Retina (tissue), 1 donor: ENCODE results near the gene CPA4.
A peak's percentile ranks its signal among the peaks of the same experiment; 100 is the strongest.

Experiments
- DNase-seq: peaks from one replicate; pipeline ENCODE4 v3.0.0-alpha.2; 2016

CPA4 gene

DNA sequence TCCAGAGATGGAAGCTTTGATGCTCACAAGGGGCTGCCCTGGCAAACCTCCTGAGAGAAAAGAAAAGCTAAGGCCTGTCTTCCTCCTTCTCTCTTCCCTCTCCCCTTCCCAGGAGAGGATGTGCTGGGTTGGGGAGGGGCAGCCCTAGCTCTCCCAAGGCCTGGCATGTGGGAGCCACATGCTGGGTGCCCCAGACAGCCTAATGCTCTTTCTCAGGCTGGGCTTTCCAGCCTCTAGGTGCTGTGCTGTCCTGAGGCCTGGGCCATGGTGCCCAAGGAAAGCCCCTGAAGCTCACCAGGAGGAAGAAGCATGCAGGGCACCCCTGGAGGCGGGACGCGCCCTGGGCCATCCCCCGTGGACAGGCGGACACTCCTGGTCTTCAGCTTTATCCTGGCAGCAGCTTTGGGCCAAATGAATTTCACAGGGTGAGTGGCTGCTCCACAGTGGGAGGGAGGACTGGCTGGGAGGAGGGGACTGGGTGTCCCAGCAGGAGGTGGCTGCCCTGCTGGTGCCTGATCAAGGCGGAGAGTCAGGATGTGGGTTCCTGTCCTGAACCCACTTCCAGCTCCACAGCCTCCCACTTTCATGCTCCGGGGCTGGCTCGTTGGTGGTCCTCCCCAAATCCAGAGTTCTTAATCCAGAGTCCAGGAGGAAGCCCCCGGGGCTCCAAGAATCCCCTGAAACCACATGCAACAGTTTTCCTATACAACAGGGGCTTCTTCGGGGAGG lies 53.4 kb downstream of the CPA4 start:
- peak; percentile 26 for DNase-seq

DNA sequence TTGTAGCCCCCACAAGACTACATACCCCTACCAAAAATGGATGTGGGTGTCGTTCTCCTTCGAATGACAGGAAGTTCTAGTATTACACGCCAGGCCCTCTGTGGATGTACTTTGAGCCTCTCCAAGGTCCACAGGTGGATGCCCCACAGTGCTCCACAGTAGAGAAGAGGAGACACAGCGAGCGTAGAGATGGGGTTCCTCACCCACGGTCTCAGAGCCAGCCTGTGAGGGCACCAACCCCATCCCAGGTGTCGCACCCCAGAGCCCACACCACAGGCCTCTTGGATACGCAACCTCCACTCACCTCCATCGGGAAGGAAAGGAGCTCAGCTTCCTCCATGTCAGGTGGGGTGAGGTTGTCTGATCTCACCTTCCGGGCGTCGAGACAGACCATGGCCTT lies 54.0 kb downstream of the CPA4 start:
- DNase-seq = no peak

DNA sequence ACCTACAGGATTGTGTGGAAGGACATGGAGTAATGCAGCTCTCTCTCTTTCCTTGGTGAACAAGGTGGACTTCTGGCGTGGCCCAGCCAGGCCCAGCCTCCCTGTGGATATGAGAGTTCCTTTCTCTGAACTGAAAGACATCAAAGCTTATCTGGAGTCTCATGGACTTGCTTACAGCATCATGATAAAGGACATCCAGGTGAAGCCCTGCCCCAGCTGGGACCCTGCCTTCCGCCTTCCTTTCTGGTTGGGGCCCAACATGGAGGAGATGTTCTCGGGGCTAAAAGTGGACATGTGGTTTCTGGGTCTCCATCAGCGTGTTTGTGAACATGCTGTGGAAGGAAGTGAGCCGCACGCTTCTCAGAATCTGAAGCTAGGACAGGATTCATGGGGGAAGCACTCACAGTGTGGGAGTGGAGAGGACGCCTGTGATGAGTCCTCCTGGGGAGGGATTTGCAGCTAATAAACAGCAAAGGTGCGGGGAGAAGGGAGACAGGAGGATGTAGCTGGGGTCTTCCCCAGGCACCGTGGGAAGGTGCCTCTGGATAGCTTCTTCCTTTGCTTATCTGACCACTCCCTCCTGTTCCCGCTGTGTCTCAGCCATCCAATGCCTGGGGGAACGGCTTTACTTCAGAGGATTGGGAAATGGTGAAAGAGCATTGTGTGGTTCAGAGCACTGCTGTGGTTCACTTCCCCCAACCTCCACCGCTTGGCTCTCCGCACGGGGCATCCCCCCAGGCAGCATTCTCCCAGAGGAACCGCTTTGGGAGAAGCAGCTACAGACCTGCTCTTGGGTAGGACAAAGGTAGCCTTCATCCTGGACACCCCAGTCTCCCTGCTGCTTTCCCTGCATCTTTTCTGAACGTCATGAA lies 57.2 kb downstream of the CPA4 start:
- peak; percentile 61 for DNase-seq

DNA sequence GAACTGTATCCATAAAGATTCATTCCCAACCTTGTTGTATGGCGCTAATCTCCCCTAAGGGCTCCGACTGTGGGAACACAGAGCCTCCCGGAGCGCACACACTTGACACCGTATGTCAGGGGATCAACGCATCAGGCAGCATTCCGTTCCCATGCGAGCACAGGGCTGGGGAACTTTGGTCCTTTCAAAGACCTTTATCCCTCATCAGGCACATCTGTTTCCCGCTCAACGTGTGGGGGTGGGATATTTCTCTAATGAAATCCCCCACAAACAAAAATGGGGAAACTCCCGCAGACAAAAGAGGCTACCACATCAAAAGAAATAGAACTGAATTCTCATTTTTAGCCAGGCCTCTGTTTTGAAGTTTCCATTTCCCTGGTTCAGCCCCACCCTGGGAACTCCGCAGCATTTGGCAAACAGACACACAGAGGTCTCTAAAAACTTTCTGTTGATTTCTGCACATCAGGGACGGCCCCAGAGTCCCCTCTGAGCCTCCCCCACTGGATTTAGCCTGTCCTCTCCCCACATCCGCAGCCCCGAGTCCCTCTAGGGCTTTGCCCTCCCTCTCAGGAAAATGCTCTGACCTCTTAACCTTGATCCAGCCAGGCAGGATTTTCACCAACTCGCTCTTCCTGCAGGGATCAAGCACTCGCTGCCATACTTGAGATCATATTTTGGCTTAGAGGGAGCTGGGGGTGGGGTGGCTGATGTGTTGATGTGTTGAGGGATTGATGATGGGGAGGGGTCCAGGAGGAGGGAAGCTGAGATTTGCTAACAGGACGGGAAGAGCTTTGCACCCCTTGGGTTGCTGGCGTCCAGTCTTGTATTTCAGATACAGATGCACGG lies 58.2 kb downstream of the CPA4 start:
- no peak for DNase-seq

DNA sequence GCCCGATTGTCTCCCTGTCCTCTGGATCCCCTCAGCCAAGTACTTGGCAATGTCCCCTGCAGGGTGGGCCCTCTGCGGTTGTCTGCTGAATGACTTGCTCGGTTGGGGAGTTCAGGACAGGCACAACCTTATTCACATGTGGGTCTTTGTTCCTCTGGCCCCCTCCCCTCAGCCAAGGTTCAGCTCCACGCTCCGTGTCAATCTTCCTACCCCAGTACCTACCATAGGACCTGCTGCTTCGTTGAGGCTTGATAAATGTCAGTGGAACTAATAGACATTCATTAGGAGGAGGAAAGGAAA lies 58.8 kb downstream of the CPA4 start:
- DNase-seq = peak; percentile 75

DNA sequence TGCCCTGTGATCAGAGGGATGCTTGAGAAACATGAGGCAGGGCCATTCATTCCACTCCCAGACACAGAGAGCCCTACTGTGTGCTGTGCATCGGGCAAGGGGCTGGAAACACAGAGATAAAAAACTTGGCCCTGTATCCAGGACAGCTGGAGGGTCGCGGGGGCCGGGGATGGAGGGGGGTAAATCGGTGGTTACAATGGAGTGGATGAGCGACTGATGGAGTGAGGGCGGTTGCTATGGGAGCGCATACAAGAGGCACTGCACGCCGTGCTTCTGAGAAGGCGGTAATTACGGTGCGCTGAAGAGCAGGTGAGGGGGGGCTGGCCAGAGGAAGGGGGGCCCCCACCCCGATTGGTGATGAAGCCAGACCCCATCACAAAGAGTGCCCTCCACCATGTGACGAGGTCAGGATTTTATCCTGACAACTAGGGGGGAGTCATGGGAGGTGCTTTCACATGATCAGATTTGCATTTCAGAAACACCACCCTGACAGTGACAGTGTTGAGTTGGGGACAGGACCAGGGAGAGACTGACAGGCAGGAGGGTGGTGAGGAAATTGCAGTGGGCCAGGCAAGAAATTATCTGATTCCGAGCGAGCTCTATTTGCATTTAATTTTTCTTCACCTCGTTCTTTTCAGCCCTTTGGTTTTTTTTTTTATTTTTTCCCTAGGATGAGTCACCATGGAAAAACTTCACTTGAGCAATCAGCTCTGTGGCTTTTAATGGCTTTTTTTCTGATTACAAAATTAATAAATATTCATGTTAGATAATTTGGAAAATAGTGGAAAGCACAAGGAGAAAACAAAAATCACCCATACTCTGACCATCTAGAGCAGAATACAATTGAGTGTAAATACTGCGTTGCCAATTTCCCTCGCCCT lies 59.5 kb downstream of the CPA4 start:
- DNase-seq = peak; percentile 87

DNA sequence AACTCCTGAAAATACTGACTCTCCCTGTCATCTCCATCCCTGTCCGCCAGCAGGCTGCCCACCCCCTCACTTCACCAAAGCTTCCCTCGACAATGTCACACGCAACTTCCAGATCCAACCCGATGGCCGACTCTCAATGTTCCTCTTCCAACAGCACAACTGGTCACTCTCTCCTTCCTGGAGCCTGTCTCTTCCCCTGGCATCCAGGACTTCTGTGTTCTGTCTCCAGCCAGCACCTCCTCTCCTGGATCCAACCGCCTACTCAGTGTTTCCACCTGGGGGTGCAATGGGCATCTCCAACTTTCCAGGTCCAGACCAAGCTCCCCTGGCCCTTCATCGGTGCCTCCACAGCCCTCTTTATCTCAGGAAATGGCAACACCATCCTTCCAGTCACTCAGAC lies 60.2 kb downstream of the CPA4 start:
- DNase-seq = no peak

DNA sequence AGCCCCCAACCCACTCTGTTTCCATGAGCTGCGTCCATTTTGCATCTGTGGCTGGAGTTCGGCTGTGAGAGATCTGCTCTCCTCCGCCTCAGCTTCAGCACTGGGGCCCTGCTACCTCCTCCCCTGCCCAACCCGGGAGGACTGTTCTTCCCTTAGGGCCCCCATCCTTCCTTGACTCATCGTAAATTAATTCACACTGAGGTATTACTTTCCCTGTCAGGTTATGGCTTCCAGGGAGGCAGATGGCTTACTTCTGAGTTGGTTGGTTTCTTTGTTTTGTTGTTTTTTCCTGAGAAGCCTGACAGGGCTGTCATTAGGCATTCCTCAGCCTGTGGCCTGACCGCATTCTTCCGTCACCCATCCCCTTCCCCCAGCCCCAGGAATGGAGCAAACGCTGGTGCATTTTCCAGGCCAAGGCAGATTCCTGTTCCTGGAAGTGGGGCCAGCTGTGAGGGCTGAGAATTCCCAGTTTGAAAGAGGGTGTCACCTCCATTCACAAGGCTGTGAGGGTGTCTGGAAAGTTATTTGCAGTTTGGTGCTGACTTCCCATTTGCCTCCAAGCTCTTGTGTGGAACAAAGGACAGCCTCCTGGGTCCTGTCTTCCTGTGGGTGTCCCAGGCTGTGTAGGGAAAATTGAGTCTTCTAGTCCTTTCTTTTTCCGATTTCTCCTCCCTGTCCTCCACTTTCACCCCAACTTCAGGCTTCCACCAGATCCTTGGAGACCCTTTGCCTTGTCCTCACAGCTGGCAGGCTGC lies 63.3 kb downstream of the CPA4 start:
- DNase-seq = peak; percentile 86

DNA sequence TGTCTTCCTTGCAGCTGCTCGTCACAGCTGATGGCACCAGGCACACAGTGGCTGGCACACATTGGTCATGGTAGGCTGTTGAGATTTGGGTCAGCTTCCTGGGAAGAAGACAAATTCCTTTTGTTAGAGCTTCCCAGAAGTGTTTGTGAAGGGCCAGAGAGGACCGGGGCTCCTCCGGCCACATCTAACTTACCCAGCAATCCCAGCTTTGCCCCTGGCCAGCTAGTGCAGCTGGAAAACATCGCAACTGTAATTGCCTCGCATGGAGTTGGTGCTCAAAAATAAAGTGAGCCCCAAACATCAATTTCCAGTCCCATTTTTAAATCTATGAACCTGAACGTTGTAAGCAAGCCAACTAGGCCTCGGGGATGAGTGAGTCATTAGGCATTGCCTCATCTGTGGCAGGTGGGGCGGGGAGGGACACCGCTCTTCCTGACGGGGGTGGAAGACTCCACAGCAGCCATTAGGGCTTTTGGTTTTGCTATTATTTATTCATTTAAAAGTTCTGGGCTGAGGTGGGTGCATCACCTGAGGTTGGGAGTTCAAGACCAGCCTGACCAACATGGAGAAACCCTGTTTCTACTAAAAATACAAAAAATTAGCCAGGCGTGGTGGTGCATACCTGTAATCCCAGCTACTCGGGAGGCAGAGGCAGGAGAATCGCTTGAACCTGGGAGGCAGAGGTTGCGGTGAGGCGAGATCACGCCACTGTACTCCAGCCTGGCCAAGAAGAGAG lies 64.1 kb downstream of the CPA4 start:
- DNase-seq = peak; percentile 57

DNA sequence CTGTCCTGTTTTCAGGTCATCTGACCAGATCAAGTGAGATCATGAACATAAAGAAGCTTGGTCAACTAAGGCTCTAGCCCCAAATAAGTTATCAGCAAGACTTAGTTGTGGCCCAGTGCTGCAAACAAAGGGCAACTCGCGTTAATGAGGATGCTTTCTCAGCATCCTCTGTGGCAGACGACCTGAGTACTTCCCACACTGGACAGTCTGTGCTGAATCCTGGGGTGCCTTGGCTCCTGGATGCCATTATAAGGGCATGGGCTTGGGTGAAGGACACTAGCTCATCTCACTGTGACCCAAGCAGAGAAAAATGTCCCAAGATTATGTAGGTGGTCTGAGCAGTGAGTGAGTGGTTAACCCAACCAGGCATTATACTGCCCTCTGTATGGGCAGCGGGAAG lies 65.5 kb downstream of the CPA4 start:
- DNase-seq = no peak

DNA sequence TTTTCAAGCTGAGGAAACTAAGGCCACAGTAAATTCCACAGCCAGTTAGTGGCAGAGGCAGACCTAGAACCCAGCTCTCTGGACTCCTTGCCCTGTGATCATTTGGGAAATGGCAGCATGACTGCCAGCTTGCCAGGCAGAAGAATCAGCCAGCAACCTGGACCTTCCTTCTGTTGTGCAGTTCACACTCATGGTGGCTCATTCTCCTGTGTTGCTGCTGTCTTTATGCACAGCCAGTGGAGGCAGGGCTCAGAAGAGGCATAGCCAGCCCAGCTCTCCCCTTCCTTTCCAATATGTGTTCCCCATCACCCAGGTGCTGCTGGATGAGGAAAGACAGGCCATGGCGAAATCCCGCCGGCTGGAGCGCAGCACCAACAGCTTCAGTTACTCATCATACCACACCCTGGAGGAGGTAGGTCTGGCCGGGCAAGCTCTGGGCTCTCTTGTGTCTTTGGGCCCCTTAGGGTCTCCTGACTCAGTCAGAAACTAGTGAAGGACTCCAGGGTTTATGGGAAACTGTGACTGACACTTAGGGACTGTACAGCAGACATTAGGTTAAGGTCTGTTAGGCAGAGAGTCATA lies 66.4 kb downstream of the CPA4 start:
- no peak for DNase-seq

DNA sequence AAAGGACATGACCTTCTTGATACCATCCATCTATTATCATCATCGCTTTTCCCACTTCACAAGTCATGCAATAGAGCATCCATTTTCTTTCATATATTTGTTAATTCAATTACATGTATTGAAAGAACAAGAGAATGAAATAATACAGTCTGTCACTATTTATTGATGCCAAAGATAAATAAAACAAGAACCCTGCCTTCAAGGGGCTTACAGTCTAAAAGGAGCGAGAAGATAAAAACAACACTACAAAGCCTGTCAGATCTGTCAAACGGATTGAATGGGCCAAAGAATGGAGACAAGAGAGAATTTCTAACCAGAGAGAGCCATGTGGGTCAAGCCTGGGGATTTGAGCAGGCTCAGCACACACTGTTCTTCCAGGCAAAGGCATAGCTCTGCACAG lies 67.6 kb downstream of the CPA4 start:
- DNase-seq = no peak

DNA sequence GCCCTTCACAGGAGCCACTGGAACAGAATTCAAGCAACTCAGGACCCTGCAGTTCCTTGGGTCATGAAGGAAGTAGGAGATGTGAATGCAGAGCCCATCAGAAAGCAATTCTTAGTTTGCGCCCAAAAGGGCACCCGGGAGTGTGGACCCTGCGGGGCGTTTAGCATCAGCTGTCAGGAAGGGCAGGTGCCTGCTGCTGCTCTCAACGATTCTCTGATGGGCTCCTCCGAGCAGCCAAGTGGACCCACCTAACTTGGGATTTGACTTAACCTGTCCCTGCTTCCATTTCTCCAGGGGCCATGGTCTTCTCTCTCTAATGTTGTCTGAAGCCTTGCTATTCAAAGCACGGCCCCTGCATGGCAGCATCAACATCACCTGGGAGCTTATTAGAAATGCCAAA lies 68.7 kb downstream of the CPA4 start:
- DNase-seq = no peak

DNA sequence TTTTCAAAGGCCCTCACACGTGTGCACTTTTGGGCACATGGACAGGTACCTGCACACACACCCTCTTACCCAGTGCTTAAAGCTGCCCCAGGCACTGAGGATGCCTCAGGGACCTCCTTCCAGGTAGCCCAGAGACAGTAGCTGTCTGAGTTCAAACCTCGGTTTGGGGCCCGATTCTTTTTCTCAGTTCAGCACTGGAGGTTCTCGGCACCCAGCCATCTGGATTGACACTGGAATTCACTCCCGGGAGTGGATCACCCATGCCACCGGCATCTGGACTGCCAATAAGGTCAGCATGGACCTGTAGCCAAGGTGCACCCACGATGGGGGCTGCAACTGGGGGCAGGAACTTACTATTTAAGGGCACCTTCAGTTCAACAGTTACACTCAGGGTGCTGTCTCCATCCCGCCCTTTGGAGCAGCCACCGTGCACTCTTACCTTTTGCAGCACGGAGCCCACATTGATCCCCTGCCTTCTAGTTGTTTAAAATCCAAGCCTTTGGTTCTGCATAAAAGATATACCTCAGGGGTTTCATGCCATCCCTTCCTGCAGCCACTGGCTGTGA lies 69.4 kb downstream of the CPA4 start:
- no peak for DNase-seq

DNA sequence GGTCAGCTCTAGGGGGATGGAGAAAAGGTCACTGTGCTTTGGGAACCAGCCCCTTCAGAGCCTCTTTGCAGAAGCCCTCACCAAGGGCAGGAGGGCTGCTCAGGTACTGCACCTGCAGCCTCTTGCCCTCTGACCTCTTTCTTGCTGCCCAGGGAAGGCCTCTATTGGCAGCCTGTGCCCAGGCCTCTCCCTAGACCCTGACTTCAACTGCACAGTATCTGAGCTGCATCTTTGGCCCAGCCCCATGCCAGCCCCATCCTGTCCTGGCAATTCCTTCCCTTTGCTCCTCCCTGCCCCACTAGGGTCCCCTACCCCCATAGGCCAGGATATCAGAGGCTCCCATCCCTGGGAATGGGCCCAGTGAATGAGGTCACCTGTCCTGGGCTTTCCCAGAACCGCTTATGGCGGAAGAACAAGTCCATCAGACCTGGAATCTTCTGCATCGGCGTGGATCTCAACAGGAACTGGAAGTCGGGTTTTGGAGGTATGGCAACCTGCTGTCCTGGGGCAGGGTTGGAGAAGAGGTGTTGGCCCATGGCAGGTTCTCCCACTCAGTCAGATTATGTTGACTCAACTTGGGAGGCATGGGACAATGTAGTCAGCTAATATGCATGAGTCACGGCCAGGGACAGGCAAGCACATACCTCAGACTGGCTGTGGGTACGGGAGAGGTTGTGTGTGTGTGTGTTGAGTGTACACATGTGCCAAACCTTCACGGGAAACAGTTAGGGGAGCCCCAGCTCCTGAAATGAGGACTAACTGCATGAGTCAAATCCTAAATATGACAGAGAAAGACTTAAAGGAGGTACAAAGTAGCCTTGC lies 70.3 kb downstream of the CPA4 start:
- no peak for DNase-seq

DNA sequence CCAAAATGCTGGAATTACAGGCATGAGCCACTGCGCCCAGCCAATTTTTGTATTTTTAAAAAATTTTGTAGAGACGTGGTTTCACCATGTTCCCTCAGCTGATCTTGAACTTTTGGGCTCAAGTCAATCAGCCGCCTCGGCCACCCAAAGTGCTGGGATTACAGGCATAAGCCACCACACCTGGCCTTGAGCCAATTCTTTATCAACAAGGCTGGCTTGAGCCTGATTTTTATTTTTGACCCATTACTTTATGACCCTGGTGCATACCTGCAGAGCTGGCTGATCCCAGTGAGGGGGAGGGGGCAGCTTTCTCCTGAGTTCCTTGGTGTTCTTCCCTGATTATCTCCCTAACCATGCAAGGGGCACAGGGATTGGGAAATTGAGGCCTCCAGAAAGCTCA lies 71.5 kb downstream of the CPA4 start:
- DNase-seq = no peak

DNA sequence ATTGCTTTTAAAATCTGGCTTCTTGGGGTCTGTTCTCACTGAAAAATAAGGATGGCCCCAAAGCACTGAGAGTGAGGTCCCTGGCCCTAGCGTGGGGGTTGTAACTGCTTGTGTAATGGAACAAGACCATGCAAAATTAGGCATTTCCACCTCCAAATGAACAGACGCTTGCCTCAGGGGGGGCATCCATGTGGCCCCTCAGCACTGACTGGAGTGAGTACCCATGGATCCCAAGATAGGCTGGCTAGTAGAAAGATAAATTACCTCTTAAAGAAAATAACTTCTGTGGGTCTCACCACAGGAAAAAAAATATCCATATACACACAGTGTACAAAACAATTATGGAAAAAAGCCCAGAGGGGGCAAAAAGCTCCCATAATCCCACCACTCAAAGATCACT lies 72.1 kb downstream of the CPA4 start:
- DNase-seq = no peak

DNA sequence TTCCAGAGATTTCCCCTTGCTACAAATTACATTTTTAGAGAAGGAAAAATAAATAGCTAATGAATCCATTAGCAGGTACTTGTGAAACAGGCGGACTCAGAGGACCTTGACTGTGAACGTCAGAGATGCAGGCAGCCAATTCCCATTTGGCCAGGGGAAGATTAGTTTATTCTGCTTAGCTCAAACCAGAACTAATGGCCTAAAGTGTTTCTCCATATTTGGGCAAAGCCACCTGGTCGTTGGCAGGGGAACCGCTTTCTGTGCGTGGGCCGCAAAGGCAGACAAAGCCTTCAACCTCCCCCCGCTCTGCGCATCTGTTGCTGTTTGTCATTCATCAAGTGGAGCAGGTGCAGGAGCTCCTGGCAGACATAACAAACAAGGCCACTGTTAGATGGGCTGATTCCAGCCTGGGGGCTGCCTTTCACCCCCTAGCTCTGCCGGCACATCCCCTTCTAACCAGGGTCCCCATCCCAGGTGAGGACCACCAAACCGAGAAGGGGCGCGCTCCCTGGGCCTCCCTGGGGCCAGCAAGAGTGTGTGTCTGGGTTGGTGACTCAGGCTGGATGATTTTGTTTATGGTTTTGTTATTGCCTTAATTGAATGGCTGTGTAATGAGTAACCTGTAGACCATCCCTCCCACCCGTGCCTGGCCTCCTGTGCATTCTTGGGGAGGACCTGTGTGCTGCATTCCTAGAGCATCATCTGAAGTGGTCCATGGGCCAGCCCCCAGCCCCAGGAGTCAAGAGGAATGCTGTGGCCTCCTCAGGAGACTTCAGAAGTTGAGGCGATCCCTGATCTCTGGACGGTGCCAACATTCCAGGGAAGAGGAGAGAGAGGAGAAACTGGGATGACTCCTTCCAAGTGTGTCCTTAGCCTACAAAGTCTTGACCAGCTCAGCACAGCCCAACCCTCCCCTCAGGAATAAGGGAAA lies 72.8 kb downstream of the CPA4 start:
- peak; percentile 73 for DNase-seq
